Measurements from ENCODE around the gene VCAN.

VCAN gene

GRCh38 chr5:83467371-83468035 lies 4.0 kb upstream of the VCAN start:
- DNase-seq (ENCODE audit: low read depth), result no peak

- no peak for DNase-seq (ENCODE audit: low read depth)
Observed at GRCh38 chr5:83469075-83469474, 2.5 kb upstream of the VCAN start.

- no peak for DNase-seq (ENCODE audit: low read depth)
Observed at GRCh38 chr5:83470526-83471404, 779 bp upstream of the VCAN start.

- DNase-seq (ENCODE audit: low read depth), result no peak
Observed at GRCh38 chr5:83472213-83472507, 616 bp downstream of the VCAN start.

GRCh38 chr5:83472508-83473345 lies 1.2 kb downstream of the VCAN start:
- no peak for DNase-seq (ENCODE audit: low read depth)

- DNase-seq (ENCODE audit: low read depth), result peak; percentile 49
Observed at GRCh38 chr5:83473346-83474160, 2.0 kb downstream of the VCAN start.

GRCh38 chr5:83474161-83474796 lies 2.7 kb downstream of the VCAN start:
- no peak for DNase-seq (ENCODE audit: low read depth)

- no peak for DNase-seq (ENCODE audit: low read depth)
Observed at GRCh38 chr5:83474991-83475390, 3.4 kb downstream of the VCAN start.

GRCh38 chr5:83475391-83475863 lies 3.9 kb downstream of the VCAN start:
- DNase-seq (ENCODE audit: low read depth), result no peak

- DNase-seq (ENCODE audit: low read depth), result no peak
Observed at GRCh38 chr5:83475935-83476814, 4.6 kb downstream of the VCAN start.

- DNase-seq (ENCODE audit: low read depth), result no peak
Observed at GRCh38 chr5:83482961-83483360, 11.4 kb downstream of the VCAN start.

- no peak for DNase-seq (ENCODE audit: low read depth)
Observed at GRCh38 chr5:83484294-83484693, 12.8 kb downstream of the VCAN start.

- DNase-seq (ENCODE audit: low read depth), result no peak
Observed at GRCh38 chr5:83485842-83486241, 14.3 kb downstream of the VCAN start.

- DNase-seq (ENCODE audit: low read depth), result no peak
Observed at GRCh38 chr5:83487155-83487554, 15.6 kb downstream of the VCAN start.

GRCh38 chr5:83488271-83488670 lies 16.7 kb downstream of the VCAN start:
- DNase-seq (ENCODE audit: low read depth), result no peak

- DNase-seq (ENCODE audit: low read depth), result no peak
Observed at GRCh38 chr5:83488821-83489220, 17.3 kb downstream of the VCAN start.

GRCh38 chr5:83490203-83490602 lies 18.7 kb downstream of the VCAN start:
- DNase-seq (ENCODE audit: low read depth), result no peak

- DNase-seq (ENCODE audit: low read depth), result no peak
Observed at GRCh38 chr5:83492331-83492730, 20.8 kb downstream of the VCAN start.

- DNase-seq (ENCODE audit: low read depth), result no peak
Observed at GRCh38 chr5:83493644-83494043, 22.1 kb downstream of the VCAN start.

- DNase-seq (ENCODE audit: low read depth), result no peak
Observed at GRCh38 chr5:83494087-83494620, 22.6 kb downstream of the VCAN start.

Data from activated T-cell treated with anti-CD3 and anti-CD28 coated beads for 24 hours (primary cell).